Fibroblast of lung (primary cell): Measurements from ENCODE around the gene DMRTC2.

Experiments used
- EZH2 ChIP-seq: IDR thresholded peaks from 2 replicates; pipeline ENCODE4 v1.5.1; 2012; ENCODE audit warnings: low read length, control low read depth, mild to moderate bottlenecking; ENCODE audit errors: missing control alignments
- TF ChIP-seq, protein P1 (sequence below), 2 donors: IDR thresholded peaks in 1 of 2; conservative IDR thresholded peaks in 1 of 2; 1 replicate in 1 of 2; 2 replicates in 1 of 2; pipeline ENCODE4 v1.5.1; 2011 to 2012; ENCODE audit warnings: low read length in 2 of 2, control low read depth in 1 of 2, inconsistent platforms in 1 of 2, low read depth in 1 of 2, mild to moderate bottlenecking in 1 of 2

DNA sequence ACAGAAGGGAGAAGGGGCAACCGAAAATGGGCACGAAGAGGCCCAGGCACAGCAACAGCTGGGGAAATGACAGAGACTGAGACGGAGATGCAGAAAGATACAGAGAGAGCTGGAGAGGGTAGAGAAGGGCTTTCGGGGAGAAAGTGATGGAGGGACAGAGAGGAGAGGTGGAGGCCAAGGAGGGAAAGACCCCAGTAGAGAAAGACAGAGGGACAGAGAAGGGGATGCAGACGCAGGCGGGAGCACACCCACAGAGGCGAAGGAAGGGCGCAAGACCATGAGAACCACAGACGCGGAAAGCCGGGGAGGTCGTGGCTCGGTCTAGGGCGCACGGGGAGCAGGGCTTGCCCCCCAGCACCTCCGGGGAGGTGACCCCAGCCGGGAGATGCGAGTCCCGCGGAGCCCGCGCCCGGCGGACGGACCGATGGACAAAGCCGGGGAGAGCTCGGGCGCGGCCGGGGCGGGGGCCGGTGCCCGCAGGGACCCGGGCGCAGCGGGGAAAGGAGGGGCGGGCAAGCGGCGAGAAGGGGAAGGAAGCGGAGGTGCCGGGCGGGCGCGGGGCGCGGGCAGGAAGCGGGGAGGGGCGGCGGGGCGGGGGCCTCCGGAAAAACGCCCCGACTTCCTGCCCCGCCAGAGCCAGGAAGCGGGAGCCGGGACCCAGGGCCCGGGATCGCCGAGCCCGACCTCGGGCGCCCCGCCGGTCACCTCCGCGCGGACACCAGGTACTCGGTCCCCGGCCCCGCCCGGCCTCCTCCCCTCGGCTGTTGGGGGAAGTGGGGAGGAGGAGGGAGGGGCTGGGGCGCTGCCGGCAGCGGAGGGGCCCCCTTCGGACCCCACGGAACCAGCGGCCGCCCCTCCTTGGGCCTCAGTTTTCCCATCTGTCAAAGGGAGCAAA lies 38.0 kb downstream of the DMRTC2 start, which contains the start of gene ARHGEF1:
- TF ChIP-seq, protein P1, sequence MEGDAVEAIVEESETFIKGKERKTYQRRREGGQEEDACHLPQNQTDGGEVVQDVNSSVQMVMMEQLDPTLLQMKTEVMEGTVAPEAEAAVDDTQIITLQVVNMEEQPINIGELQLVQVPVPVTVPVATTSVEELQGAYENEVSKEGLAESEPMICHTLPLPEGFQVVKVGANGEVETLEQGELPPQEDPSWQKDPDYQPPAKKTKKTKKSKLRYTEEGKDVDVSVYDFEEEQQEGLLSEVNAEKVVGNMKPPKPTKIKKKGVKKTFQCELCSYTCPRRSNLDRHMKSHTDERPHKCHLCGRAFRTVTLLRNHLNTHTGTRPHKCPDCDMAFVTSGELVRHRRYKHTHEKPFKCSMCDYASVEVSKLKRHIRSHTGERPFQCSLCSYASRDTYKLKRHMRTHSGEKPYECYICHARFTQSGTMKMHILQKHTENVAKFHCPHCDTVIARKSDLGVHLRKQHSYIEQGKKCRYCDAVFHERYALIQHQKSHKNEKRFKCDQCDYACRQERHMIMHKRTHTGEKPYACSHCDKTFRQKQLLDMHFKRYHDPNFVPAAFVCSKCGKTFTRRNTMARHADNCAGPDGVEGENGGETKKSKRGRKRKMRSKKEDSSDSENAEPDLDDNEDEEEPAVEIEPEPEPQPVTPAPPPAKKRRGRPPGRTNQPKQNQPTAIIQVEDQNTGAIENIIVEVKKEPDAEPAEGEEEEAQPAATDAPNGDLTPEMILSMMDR (conservative IDR thresholded peaks at IDR 0.05 in 1 of 2, IDR thresholded peaks at IDR 0.05 in 1 of 2; ENCODE audit: low read depth in 1 of 2, low read length in 2 of 2), result no peak
- no peak for TF ChIP-seq EZH2
